AG08396 (cell line): Measurements from ENCODE around the gene ROBO1.
A peak's percentile ranks its signal among the peaks of the same experiment; 100 is the strongest.

Experiments
- DNase-seq: peaks from one replicate; pipeline ENCODE4 v3.0.0; 2012; ENCODE audit warnings: low spot score, mixed read lengths

ROBO1 gene

GRCh38 chr3:78976200-78976599, 791.6 kb downstream of the ROBO1 start:
- DNase-seq: no peak

GRCh38 chr3:78974181-78974790, 793.5 kb downstream of the ROBO1 start:
- peak; percentile 13 for DNase-seq

DNA sequence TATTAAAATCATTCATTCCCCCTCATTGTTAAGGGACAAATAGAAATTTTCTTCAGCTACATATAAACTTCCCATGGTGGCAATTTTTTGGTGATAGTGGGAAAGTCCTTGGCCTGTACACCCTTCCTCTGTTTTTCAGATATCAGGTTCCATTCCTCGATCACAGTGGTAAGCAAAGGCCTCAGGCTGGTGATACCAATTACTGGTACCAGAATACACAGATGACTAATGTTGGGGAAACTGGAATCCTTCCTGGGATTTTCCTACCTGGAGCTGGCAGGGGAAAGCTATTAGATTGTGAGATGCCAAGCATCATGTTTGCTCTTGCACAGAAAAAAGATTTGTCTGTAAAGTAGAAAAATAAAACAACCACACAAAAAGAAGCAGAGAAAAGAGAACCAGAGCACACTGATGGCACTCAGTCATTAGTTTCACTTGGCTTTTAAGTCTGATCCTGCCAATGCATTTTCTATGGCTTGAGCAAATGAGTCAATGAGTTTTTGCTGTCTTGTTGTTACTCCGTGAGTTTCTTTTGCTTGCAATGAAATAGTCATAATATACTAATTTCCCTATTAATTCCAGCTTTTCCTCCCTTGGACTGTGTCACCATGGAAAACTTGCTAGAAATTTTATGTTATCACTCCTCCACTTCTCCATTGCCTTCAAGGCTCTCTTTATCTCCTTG, 795.0 kb downstream of the ROBO1 start:
- no peak for DNase-seq

DNA sequence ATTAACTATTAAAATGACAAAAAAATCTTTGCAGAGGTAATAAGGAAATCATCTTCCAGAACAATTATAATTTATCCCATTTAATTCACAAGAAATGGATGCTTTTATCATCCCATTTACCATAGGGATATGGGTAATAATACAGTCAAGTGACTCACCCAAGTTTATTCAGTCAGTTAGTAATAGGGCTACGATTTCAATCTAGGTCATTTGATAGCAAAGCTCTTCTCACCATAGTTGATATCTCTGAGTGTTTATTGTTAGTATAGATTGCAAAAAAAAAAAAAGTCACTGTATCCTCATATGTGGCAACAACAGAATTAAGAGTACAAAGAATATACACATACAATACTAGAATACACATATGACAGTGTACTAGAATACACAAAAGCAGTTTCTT, 797.1 kb downstream of the ROBO1 start:
- no peak for DNase-seq

- DNase-seq: peak; percentile 12
Observed at GRCh38 chr3:78969483-78969882, 798.3 kb downstream of the ROBO1 start.

DNA sequence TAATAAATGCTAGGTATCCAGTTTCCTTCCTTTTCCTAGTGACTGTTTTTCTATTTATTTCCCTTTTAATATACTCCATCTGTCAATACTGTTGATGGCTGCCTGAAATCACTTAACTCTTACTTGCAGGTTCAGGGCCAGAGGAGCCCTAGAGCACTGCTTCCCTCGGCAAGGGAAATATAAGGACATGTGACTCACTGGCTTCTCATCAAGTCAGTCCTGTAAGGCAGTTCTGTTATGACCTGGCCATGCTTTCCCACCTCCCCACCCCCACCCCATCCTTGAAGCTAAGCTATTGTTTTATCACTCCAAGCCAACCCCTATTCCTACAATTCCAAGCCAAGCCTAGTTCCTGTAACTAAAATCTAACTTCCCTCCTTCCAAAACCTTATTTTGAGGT, 800.7 kb downstream of the ROBO1 start:
- no peak for DNase-seq

DNA sequence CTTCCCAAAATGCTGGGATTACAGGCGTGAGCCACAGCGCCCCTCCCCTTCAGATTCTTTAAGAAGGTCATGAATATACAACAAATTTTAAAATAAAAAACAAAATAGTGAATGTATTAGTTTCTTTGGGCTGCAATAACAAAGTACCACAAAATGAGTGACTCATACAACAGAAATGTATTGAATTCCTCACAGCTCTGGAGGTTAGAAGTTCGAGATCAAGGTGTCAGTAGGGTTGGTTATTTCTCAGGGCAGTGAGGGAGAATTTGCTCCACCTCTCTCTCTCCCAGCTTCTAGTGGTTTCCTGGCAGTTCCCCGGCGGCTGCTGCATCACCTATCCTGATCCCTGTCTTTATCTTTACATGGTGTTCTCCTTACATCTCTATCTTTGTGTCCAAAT, 804.0 kb downstream of the ROBO1 start:
- DNase-seq: no peak

GRCh38 chr3:78957456-78957855, 810.3 kb downstream of the ROBO1 start:
- DNase-seq: no peak

GRCh38 chr3:78951342-78951945, 816.4 kb downstream of the ROBO1 start:
- DNase-seq: peak; percentile 29

DNA sequence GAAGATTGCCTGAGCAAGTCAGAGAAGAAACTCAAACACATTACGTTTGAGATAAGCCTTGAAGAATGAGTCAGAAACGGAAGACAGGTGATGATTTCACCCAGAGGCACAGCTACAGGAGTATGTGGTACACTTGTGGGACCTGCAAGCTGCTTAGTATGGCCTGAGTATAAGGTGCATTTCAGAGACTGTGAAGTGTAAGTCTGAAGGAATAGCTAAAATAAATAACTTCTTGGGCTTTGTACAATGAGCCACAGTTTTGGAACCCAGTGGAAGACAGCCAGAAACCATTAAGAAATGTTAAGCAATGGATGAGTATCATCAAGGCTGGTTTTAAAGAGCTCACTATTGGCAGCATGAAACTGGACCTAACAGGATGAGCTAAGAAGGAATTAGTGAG, 826.2 kb downstream of the ROBO1 start:
- DNase-seq: peak; percentile 76

DNA sequence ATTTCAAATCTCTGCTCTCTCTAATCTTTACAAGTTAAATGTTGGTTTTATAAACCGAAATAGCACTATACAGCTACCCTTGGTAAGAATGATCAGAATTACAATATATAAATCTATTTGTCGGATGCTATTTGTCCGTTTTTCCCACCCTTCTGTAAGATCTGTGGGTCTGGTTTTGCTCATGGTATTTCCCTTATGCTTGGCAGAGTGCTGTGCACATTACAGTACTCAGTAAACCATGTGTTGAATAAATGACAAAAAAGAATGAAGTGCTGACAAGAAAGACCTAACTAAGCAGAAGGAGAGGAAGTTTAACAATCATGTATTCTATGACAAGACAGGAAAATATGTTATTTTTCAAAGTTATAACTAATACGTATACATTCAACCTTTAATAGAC, 827.2 kb downstream of the ROBO1 start:
- no peak for DNase-seq

GRCh38 chr3:78940128-78940527, 827.7 kb downstream of the ROBO1 start:
- DNase-seq: no peak

DNA sequence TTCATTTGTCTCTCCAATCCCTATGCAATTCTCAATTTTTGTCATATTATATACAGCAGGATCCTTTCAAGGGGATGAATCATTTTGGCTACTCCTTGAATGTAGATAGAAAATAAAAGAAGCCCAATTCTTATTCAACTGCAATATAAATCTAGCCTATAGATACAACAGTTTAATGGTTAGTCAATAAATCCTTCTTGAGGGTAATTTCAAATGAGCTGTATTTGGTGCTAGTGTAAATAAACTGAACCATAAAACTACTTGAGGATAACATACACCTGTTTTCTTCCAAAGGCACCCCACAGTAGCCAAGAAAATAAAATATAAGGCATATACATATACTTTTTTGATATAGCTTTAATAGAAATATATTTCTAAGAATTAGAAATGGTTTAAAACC, 830.3 kb downstream of the ROBO1 start:
- DNase-seq: no peak

DNA sequence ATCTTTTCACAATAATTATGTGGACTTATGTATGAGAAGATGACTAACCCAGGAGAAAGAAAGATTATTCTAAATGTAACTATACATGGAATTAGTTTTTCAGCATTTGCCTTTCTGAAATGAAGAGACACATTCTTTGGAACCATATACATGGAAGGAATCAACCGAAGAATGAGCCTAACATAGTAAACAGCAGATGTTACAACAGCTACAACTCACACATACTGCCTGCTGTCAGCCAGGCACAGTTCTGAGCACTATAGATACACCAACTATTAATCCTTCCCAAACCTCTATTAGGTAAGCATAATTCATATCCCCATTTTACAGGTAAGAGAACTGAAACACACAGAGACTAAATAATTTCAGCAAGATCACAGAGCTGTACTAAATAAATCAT, 840.0 kb downstream of the ROBO1 start:
- no peak for DNase-seq

DNA sequence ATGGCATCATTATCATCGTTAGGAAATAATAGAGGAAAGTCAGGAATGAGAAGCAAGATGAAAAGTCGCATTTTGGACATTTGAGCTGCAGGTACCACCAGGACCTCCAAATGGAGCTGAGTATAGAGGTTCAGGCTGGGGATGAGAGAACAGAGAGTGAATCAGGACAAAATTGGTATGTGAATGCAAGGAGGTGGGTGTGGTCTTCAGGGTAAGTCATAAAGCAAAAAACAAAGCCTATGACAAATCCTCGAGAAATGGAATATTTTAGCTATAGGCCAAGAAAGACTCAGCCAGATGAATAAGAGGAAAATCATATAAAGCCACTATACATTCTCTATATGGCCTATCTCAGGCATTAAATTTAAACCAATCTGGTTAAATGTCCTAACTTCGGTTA, 841.3 kb downstream of the ROBO1 start:
- no peak for DNase-seq

- DNase-seq: no peak
Observed at GRCh38 chr3:78924711-78925110, 843.1 kb downstream of the ROBO1 start.

DNA sequence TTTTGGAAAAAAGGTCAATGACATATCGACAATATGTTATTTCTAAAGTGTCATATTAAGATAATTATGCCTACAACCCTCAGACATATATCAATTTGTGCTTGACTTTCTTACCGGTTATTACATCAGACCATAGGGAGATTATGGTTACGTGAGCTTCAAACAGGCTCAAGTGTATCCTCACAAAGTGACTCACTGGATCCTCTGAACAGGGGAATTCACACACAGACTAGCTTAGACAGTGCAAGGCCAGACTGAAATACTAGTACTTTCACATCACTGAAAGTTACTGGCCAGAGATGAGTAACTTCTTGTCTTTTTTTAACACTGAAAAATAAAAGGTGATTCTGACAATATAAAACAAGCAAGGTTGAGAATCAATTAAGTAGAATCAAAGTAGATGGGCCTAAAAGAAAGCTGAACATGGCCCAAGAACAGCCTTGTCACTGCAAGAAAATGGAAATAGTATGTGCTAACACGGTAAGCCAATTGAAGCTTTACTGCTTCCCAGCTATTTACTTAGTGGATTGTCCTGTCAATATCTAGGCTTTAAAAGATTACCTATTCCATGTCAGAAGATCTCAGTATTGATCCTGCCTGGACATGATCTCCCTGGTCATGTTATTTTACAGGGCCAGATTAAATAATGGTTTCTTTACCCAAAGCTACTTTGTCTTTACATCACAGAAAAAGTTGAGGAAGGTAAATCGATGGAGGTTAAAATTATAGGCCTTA, 848.6 kb downstream of the ROBO1 start:
- peak; percentile 29 for DNase-seq

DNA sequence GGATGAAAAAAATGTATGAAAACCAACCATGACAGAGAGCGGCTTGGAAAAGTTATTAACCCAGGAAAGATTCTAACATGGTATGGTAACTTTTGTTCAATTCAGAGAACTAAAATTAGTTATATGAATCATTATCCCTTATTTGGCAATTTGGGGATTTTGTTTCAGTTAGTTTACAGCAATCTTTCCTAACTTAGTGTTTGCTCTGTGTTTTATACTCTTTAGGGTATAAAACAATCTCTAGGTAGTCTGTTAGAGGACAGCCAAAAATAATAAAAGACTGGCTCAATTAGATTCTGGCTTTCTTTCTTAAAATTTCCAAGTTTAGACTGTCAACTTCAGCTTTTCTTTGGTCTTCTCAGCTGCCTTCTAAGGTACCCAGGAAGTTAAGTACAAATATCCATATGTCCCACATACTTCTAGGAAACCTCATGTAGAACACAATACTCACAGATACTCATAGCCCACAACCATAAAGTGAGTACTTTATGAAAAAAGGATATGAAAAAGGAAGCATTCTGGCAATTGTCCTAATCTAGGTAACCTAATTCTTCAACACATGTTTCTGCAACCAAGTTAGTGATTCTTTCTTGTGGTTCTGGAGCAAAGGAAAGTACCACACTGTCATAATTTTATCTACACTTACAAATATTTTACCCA, 849.3 kb downstream of the ROBO1 start:
- DNase-seq: no peak

DNA sequence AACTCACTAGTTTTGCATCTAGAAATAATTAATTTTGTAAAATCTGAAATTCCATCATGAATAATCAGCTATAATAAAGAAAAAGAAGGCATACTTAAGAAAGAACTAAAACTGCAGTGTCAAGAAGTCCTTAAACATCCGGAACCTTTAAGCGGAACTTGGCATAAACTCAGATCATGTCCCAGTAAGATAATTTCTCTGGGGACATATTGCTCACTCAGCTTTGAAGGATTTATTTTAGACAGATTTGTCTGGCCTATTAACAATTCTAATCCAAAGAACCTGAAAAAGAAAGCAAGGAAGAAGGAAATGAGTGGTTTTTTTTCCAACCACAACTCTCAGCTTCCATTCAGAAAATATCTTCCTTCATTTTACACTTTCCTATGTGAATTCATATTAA, 850.3 kb downstream of the ROBO1 start:
- DNase-seq: no peak

- DNase-seq: no peak
Observed at GRCh38 chr3:78913711-78914110, 854.1 kb downstream of the ROBO1 start.

DNA sequence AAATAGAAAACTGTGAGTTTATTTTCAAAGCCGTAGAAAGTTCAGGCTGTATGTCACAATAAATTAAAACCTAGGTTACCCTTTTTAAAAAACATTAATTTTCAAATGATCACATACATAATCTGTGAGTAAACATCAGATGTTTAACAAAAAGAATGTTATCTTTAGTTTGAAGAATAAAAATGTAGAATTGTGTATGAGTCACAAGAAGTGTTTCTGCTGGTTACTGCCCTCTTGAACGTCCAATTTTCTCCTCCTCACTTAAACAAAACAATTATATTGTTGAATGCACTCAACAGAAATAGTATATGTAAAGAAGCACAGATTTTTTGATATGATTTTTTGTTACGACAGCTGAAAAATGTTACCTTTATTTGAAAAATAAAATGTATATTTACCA, 855.1 kb downstream of the ROBO1 start:
- DNase-seq: no peak

- no peak for DNase-seq
Observed at GRCh38 chr3:78912259-78912658, 855.5 kb downstream of the ROBO1 start.

- no peak for DNase-seq
Observed at GRCh38 chr3:78911394-78911793, 856.4 kb downstream of the ROBO1 start.
